Activated naive CD8-positive, alpha-beta T cell (primary cell): Measurements from ENCODE around the gene CAMTA1.

Experiments
- H3K27ac Mint-ChIP-seq: one replicate; pipeline ENCODE4 v1.8.0; 2021; ENCODE audit warnings: mixed read lengths
- H3K27me3 Mint-ChIP-seq: one replicate; pipeline ENCODE4 v1.8.0; 2021; ENCODE audit warnings: mixed read lengths
- H3K36me3 Mint-ChIP-seq: one replicate; pipeline ENCODE4 v1.8.0; 2021; ENCODE audit warnings: mixed read lengths
- H3K4me1 Mint-ChIP-seq: one replicate; pipeline ENCODE4 v1.8.0; 2021; ENCODE audit warnings: low read depth, mixed read lengths
- H3K4me3 Mint-ChIP-seq: one replicate; pipeline ENCODE4 v1.8.0; 2021; ENCODE audit warnings: mild to moderate bottlenecking, mixed read lengths
- H3K9me3 Mint-ChIP-seq: one replicate; pipeline ENCODE4 v1.8.0; 2021; ENCODE audit warnings: low read depth, mixed read lengths

CAMTA1 gene

GRCh38 chr1:7087888-7088287, 302.6 kb downstream of the CAMTA1 start:
- Mint-ChIP-seq H3K27me3 (no peaks in the 10 kb centered on the region), H3K4me3 (no peak overlapping the region), H3K36me3 (no peaks in the 10 kb centered on the region), H3K9me3 (no peaks in the 10 kb centered on the region), H3K27ac (no peak overlapping the region), H3K4me1 (no peaks in the 10 kb centered on the region)

GRCh38 chr1:7089497-7089896, 304.2 kb downstream of the CAMTA1 start:
- Mint-ChIP-seq H3K4me1 (no peaks in the 10 kb centered on the region), H3K4me3 (no peak overlapping the region), H3K27ac (no peak overlapping the region), H3K27me3 (no peaks in the 10 kb centered on the region), H3K36me3 (no peaks in the 10 kb centered on the region), H3K9me3 (no peaks in the 10 kb centered on the region)

- Mint-ChIP-seq H3K36me3 (no peaks in the 10 kb centered on the region), H3K27ac (no peak overlapping the region), H3K4me1 (no peaks in the 10 kb centered on the region)
Measured at GRCh38 chr1:7093297-7093696, 308.0 kb downstream of the CAMTA1 start.

GRCh38 chr1:7094086-7094485, 308.8 kb downstream of the CAMTA1 start:
- Mint-ChIP-seq H3K4me3 (no peak overlapping the region), H3K27me3 (peaks cover 15% of the 10 kb centered on the region), H3K36me3 (no peaks in the 10 kb centered on the region), H3K9me3 (no peaks in the 10 kb centered on the region), H3K27ac (no peak overlapping the region), H3K4me1 (no peaks in the 10 kb centered on the region)

More at GRCh38 chr1:7093297-7093696, 308.0 kb downstream of the CAMTA1 start:
- no peak overlapping the region for H3K4me3 Mint-ChIP-seq
- H3K27me3 Mint-ChIP-seq = peaks cover 15% of the 10 kb centered on the region
- H3K9me3 Mint-ChIP-seq = no peaks in the 10 kb centered on the region

GRCh38 chr1:7094509-7094908, 309.3 kb downstream of the CAMTA1 start:
- Mint-ChIP-seq H3K36me3 (no peaks in the 10 kb centered on the region), H3K4me3 (no peak overlapping the region), H3K9me3 (no peaks in the 10 kb centered on the region), H3K27ac (no peak overlapping the region), H3K27me3 (peaks cover 15% of the 10 kb centered on the region), H3K4me1 (no peaks in the 10 kb centered on the region)

GRCh38 chr1:7095343-7095964, 310.2 kb downstream of the CAMTA1 start:
- Mint-ChIP-seq H3K27me3 (peaks cover 18% of the 10 kb centered on the region), H3K4me1 (no peaks in the 10 kb centered on the region), H3K9me3 (no peaks in the 10 kb centered on the region), H3K36me3 (no peaks in the 10 kb centered on the region), H3K27ac (no peak overlapping the region), H3K4me3 (no peak overlapping the region)

- H3K4me3 Mint-ChIP-seq = no peak overlapping the region
- H3K9me3 Mint-ChIP-seq = no peaks in the 10 kb centered on the region
- H3K36me3 Mint-ChIP-seq = no peaks in the 10 kb centered on the region
- H3K27ac Mint-ChIP-seq = no peak overlapping the region
- H3K4me1 Mint-ChIP-seq = no peaks in the 10 kb centered on the region
- H3K27me3 Mint-ChIP-seq = peaks cover 18% of the 10 kb centered on the region
Measured at GRCh38 chr1:7097938-7098592, 312.8 kb downstream of the CAMTA1 start.

GRCh38 chr1:7098641-7099040, 313.4 kb downstream of the CAMTA1 start:
- H3K4me1 Mint-ChIP-seq = no peaks in the 10 kb centered on the region

GRCh38 chr1:7100479-7100878, 315.2 kb downstream of the CAMTA1 start:
- no peaks in the 10 kb centered on the region for H3K4me1 Mint-ChIP-seq

More at GRCh38 chr1:7098641-7099040, 313.4 kb downstream of the CAMTA1 start:
- H3K36me3 Mint-ChIP-seq = no peaks in the 10 kb centered on the region
- H3K27ac Mint-ChIP-seq = no peak overlapping the region
- H3K27me3 Mint-ChIP-seq = peaks cover 18% of the 10 kb centered on the region
- no peak overlapping the region for H3K4me3 Mint-ChIP-seq
- no peaks in the 10 kb centered on the region for H3K9me3 Mint-ChIP-seq

GRCh38 chr1:7101187-7101586, 315.9 kb downstream of the CAMTA1 start:
- Mint-ChIP-seq H3K4me3 (no peak overlapping the region), H3K36me3 (no peaks in the 10 kb centered on the region), H3K9me3 (no peaks in the 10 kb centered on the region), H3K27ac (no peak overlapping the region), H3K4me1 (no peaks in the 10 kb centered on the region), H3K27me3 (peaks cover 15% of the 10 kb centered on the region)

More at GRCh38 chr1:7100479-7100878, 315.2 kb downstream of the CAMTA1 start:
- Mint-ChIP-seq H3K27me3 (peaks cover 18% of the 10 kb centered on the region), H3K4me3 (no peak overlapping the region), H3K9me3 (no peaks in the 10 kb centered on the region), H3K27ac (no peak overlapping the region), H3K36me3 (no peaks in the 10 kb centered on the region)

GRCh38 chr1:7103361-7103782, 318.1 kb downstream of the CAMTA1 start:
- no peaks in the 10 kb centered on the region for H3K4me1 Mint-ChIP-seq
- no peak overlapping the region for H3K4me3 Mint-ChIP-seq
- H3K27me3 Mint-ChIP-seq = peaks cover 5% of the 10 kb centered on the region
- no peak overlapping the region for H3K27ac Mint-ChIP-seq
- no peaks in the 10 kb centered on the region for H3K36me3 Mint-ChIP-seq
- no peaks in the 10 kb centered on the region for H3K9me3 Mint-ChIP-seq

GRCh38 chr1:7103874-7104273, 318.6 kb downstream of the CAMTA1 start:
- Mint-ChIP-seq H3K4me3 (no peak overlapping the region), H3K27ac (no peak overlapping the region), H3K9me3 (no peaks in the 10 kb centered on the region), H3K36me3 (no peaks in the 10 kb centered on the region), H3K27me3 (peaks cover 6% of the 10 kb centered on the region), H3K4me1 (no peaks in the 10 kb centered on the region)

- no peak overlapping the region for H3K27ac Mint-ChIP-seq
- H3K27me3 Mint-ChIP-seq = peaks cover 6% of the 10 kb centered on the region
- no peak overlapping the region for H3K4me3 Mint-ChIP-seq
- no peaks in the 10 kb centered on the region for H3K4me1 Mint-ChIP-seq
- no peaks in the 10 kb centered on the region for H3K9me3 Mint-ChIP-seq
- H3K36me3 Mint-ChIP-seq = no peaks in the 10 kb centered on the region
Measured at GRCh38 chr1:7104339-7104738, 319.1 kb downstream of the CAMTA1 start.

- no peak overlapping the region for H3K27ac Mint-ChIP-seq
- no peaks in the 10 kb centered on the region for H3K9me3 Mint-ChIP-seq
- no peaks in the 10 kb centered on the region for H3K36me3 Mint-ChIP-seq
- H3K27me3 Mint-ChIP-seq = peaks cover 4% of the 10 kb centered on the region
- H3K4me3 Mint-ChIP-seq = no peak overlapping the region
- no peaks in the 10 kb centered on the region for H3K4me1 Mint-ChIP-seq
Measured at GRCh38 chr1:7105269-7105668, 320.0 kb downstream of the CAMTA1 start.

GRCh38 chr1:7106442-7107108, 321.3 kb downstream of the CAMTA1 start:
- Mint-ChIP-seq H3K4me3 (no peak overlapping the region), H3K4me1 (no peaks in the 10 kb centered on the region), H3K9me3 (no peaks in the 10 kb centered on the region), H3K27me3 (peaks cover 4% of the 10 kb centered on the region), H3K27ac (no peak overlapping the region), H3K36me3 (no peaks in the 10 kb centered on the region)
